K562 (cell line): ENCODE measurements around the gene GFRA4. TPM values are rescaled to one million over a fixed set of nuclear protein-coding genes. Genes with fewer than 3 reads are reported as not detected.

Source experiments
- ATAC-seq: fragments of 200-7000 bp; cut with Tn5 transposase; 3 replicates; pipeline ENCODE4 v1.9.1; 2020; ENCODE audit warnings: moderate library complexity
- BruUV-seq: library from RNA; stranded (reverse); fragments of 400-500 nt; replicated peaks from 2 replicates; lab custom pipeline; 2021; lab: Mats Ljungman, UMichigan
- CTCF ChIA-PET: fragments of 300-600 bp; formaldehyde crosslinking; extraction: SDS; loops from one replicate; lab custom pipeline; 2021; ENCODE audit warnings: low intra/inter-chr PET ratio; lab: Yijun Ruan, JAX
- POLR2A ChIA-PET: fragments of 300-600, 350-650 bp; sonication (Branson Sonifier 250); formaldehyde crosslinking; extraction: SDS; loops from one replicate; lab custom pipeline; 2021; ENCODE audit warnings: antibody characterized with exemption, inconsistent platforms; lab: Yijun Ruan, JAX
- DNase-seq, 4 experiments: peaks; one replicate each; pipeline versions ENCODE4 v3.0.0 to v3.0.0-alpha.2; 2011 to 2018; ENCODE audit warnings: low spot score in 3 of 4, mixed read lengths in 3 of 4; ENCODE audit errors: extremely low read depth in 1 of 4
- FAIRE-seq: peaks from 2 replicates; lab custom pipeline; 2011; peaks lifted over from hg19 to GRCh38; lab: Jason Lieb, UNC
- H2AFZ ChIP-seq: 2 replicates; pipeline ENCODE4 v1.6.0; 2011; ENCODE audit warnings: low read depth, low read length, control low read depth, inconsistent platforms
- H3K27ac ChIP-seq: fragments of 200-600 bp; 3 replicates; pipeline ENCODE4 v1.8.0; 2011; ENCODE audit warnings: low read depth, mild to moderate bottlenecking, control low read depth, inconsistent platforms, low read length, moderate library complexity, mixed read lengths; ENCODE audit errors: extremely low read depth
- H3K27me3 ChIP-seq, 2 experiments: fragments of 300-600 bp in 1 of 2; 2 replicates in 1 of 2; 3 replicates in 1 of 2; pipeline versions ENCODE4 v1.6.0 to v1.8.0; 2011; ENCODE audit warnings: inconsistent platforms in 2 of 2, low read length in 2 of 2, mild to moderate bottlenecking in 1 of 2, mixed read lengths in 1 of 2, moderate library complexity in 1 of 2; ENCODE audit not compliant: control insufficient read depth in 2 of 2, insufficient read depth in 2 of 2
- H3K36me3 ChIP-seq: fragments of 300-600 bp; 3 replicates; pipeline ENCODE4 v1.8.0; 2011; ENCODE audit warnings: mild to moderate bottlenecking, low read length, inconsistent platforms; ENCODE audit not compliant: control insufficient read depth, insufficient read depth
- H3K4me1 ChIP-seq, 2 experiments: fragments of 200-600 bp in 1 of 2; replicated peaks in 1 of 2; 2 replicates in 1 of 2; 3 replicates in 1 of 2; pipeline versions ENCODE4 v1.5.1 to v1.8.0; 2011; ENCODE audit warnings: inconsistent platforms in 2 of 2, low read length in 2 of 2, mild to moderate bottlenecking in 1 of 2, mixed read lengths in 1 of 2, moderate library complexity in 1 of 2; ENCODE audit not compliant: control insufficient read depth in 2 of 2, insufficient read depth in 2 of 2
- H3K4me2 ChIP-seq: 2 replicates; pipeline ENCODE4 v1.6.1; 2011; ENCODE audit warnings: low read length, control low read depth, inconsistent platforms, mixed read lengths; ENCODE audit not compliant: insufficient read depth
- H3K4me3 ChIP-seq: fragments of 200-600 bp; sonication (generic), shearing (Covaris generic); 2 replicates; pipeline ENCODE4 v1.5.1; 2016; ENCODE audit warnings: control low read depth, inconsistent platforms
- H3K79me2 ChIP-seq: fragments of 200-600 bp; 3 replicates; pipeline ENCODE4 v1.8.0; 2011; ENCODE audit warnings: low read length, inconsistent platforms; ENCODE audit not compliant: control insufficient read depth, insufficient read depth
- H3K9ac ChIP-seq, 2 experiments: 2 replicates each; pipeline versions ENCODE4 v1.6.0 to v1.6.1; 2011; ENCODE audit warnings: low read depth in 2 of 2, low read length in 2 of 2, control low read depth in 1 of 2, inconsistent platforms in 1 of 2, mild to moderate bottlenecking in 1 of 2, mixed read lengths in 1 of 2; ENCODE audit not compliant: insufficient read depth in 1 of 2
- H3K9me1 ChIP-seq: one replicate; pipeline ENCODE4 v1.6.0; 2011; ENCODE audit warnings: inconsistent platforms, mild to moderate bottlenecking, low read length, moderate library complexity; ENCODE audit not compliant: control insufficient read depth, insufficient read depth
- H3K9me3 ChIP-seq: replicated peaks from 2 replicates; pipeline ENCODE4 v1.5.1; 2011; ENCODE audit warnings: low read depth, low read length, inconsistent platforms; ENCODE audit not compliant: control insufficient read depth, insufficient read depth
- H4K20me1 ChIP-seq: replicated peaks from 2 replicates; pipeline ENCODE4 v1.6.1; 2011; ENCODE audit warnings: low read length, inconsistent platforms, mixed read lengths; ENCODE audit not compliant: control insufficient read depth, insufficient read depth
- CTBP1 ChIP-seq: fragments of 450-650 bp; IDR thresholded peaks from 2 replicates; pipeline ENCODE4 v1.6.1; 2016; ENCODE audit warnings: borderline replicate concordance
- FOXP4 ChIP-seq: sonication (generic); formaldehyde crosslinking; IDR thresholded peaks from 2 replicates; pipeline ENCODE4 v1.8.0; 2022; ENCODE audit warnings: mild to moderate bottlenecking, missing genetic modification reagents, borderline replicate concordance
- IFI16 ChIP-seq: fragments of 250-450 bp; sonication (Bioruptor Pico); IDR thresholded peaks from 2 replicates; pipeline ENCODE4 v2.1.2; 2022; ENCODE audit warnings: mild to moderate bottlenecking, inconsistent platforms
- L3MBTL2 ChIP-seq: fragments of 450-650 bp; IDR thresholded peaks from 2 replicates; pipeline ENCODE4 v1.6.1; 2016; ENCODE audit warnings: mild to moderate bottlenecking, moderate library complexity
- NONO ChIP-seq, 2 experiments: fragments of 200-400 bp in 1 of 2; fragments of 450-650 bp in 1 of 2; formaldehyde crosslinking in 1 of 2; IDR thresholded peaks; 2 replicates each; pipeline ENCODE4 v1.6.1; 2017; ENCODE audit warnings: low read depth in 2 of 2, mild to moderate bottlenecking in 2 of 2, moderate library complexity in 2 of 2, low read length in 1 of 2
- PHTF2 ChIP-seq: fragments of 250-450 bp; sonication (Bioruptor Pico); IDR thresholded peaks from 2 replicates; pipeline ENCODE4 v1.5.0; 2021; ENCODE audit warnings: mild to moderate bottlenecking
- PREB ChIP-seq: sonication (generic); formaldehyde crosslinking; IDR thresholded peaks from 2 replicates; pipeline ENCODE4 v1.8.1; 2023; ENCODE audit warnings: mild to moderate bottlenecking, missing genetic modification reagents
- SMARCC2 ChIP-seq: fragments of 450-650 bp; IDR thresholded peaks from 2 replicates; pipeline ENCODE4 v1.6.1; 2017; ENCODE audit warnings: antibody characterized with exemption, moderate library complexity, mild to moderate bottlenecking, low read depth
- SNIP1 ChIP-seq: fragments of 450-650 bp; IDR thresholded peaks from 2 replicates; pipeline ENCODE4 v1.7.1; 2017; ENCODE audit warnings: low read depth, mild to moderate bottlenecking
- TGIF2 ChIP-seq: sonication (generic); formaldehyde crosslinking; IDR thresholded peaks from 2 replicates; pipeline ENCODE4 v1.8.1; 2022; ENCODE audit warnings: mild to moderate bottlenecking, missing genetic modification reagents, moderate library complexity
- TSC22D4 ChIP-seq: fragments of 450-650 bp; IDR thresholded peaks from 2 replicates; pipeline ENCODE4 v1.6.1; 2016; ENCODE audit warnings: missing genetic modification characterization, missing biosample characterization, control low read depth
- ZEB2 ChIP-seq: fragments of 450-650 bp; IDR thresholded peaks from 2 replicates; pipeline ENCODE4 v1.6.1; 2016
- ZNF354B ChIP-seq: fragments of 250-450 bp; sonication (Bioruptor Pico); IDR thresholded peaks from 2 replicates; pipeline ENCODE4 v1.4.0; 2020
- ZNF586 ChIP-seq: fragments of 450-650 bp; formaldehyde crosslinking; conservative IDR thresholded peaks from 2 replicates; pipeline ENCODE4 v1.4.0; 2020; ENCODE audit warnings: mild to moderate bottlenecking, moderate library complexity
- ZSCAN32 ChIP-seq: fragments of 450-650 bp; formaldehyde crosslinking; IDR thresholded peaks from 2 replicates; pipeline ENCODE4 v1.4.0; 2020; ENCODE audit warnings: mild to moderate bottlenecking, moderate library complexity
- WGBS: fragments of 100-300 bp; shearing (Covaris generic); methylation state at CpG from one replicate; pipeline ENCODE4 v1.1.6; 2016; ENCODE audit warnings: low coverage, mixed read lengths; ENCODE audit not compliant: insufficient coverage; ENCODE audit errors: missing lambda C conversion rate; 5-methylcytosine and 5-hydroxymethylcytosine counted together
- in situ Hi-C: fragments of 300-500 bp; cut with MboI; formaldehyde crosslinking; loops from 4 replicates; pipeline ENCODE4 v1.15.0; 2018; ENCODE audit warnings: inconsistent platforms, mixed read lengths
- intact Hi-C: fragments of 100-400 bp; cut with micrococcal nuclease; formaldehyde crosslinking; loops from 2 replicates; pipeline ENCODE4 v1.14.2; 2022
- polyA plus RNA-seq, 8 experiments: library from polyadenylated mRNA; depleted of rRNA in 4 of 8; stranded (reverse) in 5 of 8; unstranded in 3 of 8; fragments of >200 nt; fragmentation: Nextera tagmentation in 2 of 8; fragmentation: Illumina TruSeq in 1 of 8; extraction: Ambion mirVana in 2 of 8; extraction: Trizol in 1 of 8; gene quantifications; 2 replicates each; pipeline versions ENCODE4 v1.2.1 to v1.2.3, GENCODE V29; 2011 to 2014; ENCODE audit warnings: inconsistent platforms in 1 of 8, missing spikeins in 1 of 8
- total RNA-seq, 7 experiments: library from RNA; depleted of rRNA in 6 of 7; stranded (reverse); fragments of >200 nt in 6 of 7; fragmentation: Illumina TruSeq in 2 of 7; extraction: Trizol in 2 of 7; gene quantifications; 2 replicates each; pipeline versions ENCODE4 v1.2.1 to v1.2.3, GENCODE V29; 2011 to 2021; ENCODE audit warnings: low replicate concordance in 1 of 7
- TF ChIP-seq, protein P1 (sequence below), 2 experiments: IDR thresholded peaks in 1 of 2; conservative IDR thresholded peaks in 1 of 2; 2 replicates each; pipeline ENCODE4 v1.6.1; 2016; ENCODE audit warnings: low read depth in 2 of 2, mild to moderate bottlenecking in 1 of 2, missing compliant biosample characterization in 1 of 2, missing genetic modification characterization in 1 of 2, moderate library complexity in 1 of 2
- TF ChIP-seq, protein P2 (sequence below): sonication (generic); formaldehyde crosslinking; IDR thresholded peaks from 2 replicates; pipeline ENCODE4 v1.8.0; 2022; ENCODE audit warnings: missing genetic modification reagents, mild to moderate bottlenecking, borderline replicate concordance

Gene GFRA4
- total and polyA plus RNA-seq, 9 of the 15 experiments (the other 6 are each of a cell fraction or from before 2014, with no cell fraction given), result not detected

DNA sequence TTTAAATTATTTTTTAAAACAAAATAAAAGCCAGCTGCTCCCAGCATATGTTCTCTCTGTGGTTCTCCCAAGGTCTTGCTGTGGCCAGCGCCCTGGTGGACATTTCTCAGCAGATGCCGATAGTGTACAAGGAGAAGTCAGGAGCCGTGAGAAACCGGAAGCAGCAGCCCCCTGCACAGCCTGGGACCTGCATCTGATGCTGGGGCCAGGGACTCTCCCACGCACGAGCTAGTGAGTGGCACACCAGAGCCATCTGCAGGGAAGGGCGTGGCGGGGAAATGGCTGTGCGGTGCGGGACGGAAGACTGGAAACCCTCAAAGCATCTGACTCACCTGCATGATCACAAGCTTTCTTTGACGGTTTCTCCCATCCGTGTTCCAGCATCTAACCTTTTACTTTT is 16.5 kb downstream of the GFRA4 start:
- Histone ChIP-seq H2AFZ (no peak overlapping the region), H3K36me3 (no peaks in the 10 kb centered on the region; the same call in 2 of the 3 replicates), H4K20me1 (0 out of 2 replicates have a peak, but pooled peaks cover 4% of the 10 kb centered on the region), H3K4me3 (no peak overlapping the region), H3K27me3 (no peaks in the 10 kb centered on the region), H3K9me1 (no peaks in the 10 kb centered on the region), H3K9me3 (no peaks in the 10 kb centered on the region), H3K4me2 (no peak overlapping the region), H3K9ac (no peak overlapping the region), H3K4me1 (peaks cover under 1 to 4% of the 10 kb centered on the region in 2 experiments; a peak in 3 of 5 replicates), H3K27ac (no peak overlapping the region), H3K79me2 (no peaks in the 10 kb centered on the region)
- ChIA-PET POLR2A (interaction anchor here (0.6 kb wide), 1 partner anchor 524 kb away, joined by 4 read pairs; no protein-coding TSS in a partner anchor), CTCF (no interaction called here)
- in situ Hi-C loops, result no loop called here
- intact Hi-C loops, result no loop called here
- no TSS peak for BruUV-seq
- no peak for ATAC-seq
- no peak for DNase-seq
- WGBS, result 64% methylated on average over 13 of the region's 13 CpGs
- no peak for FAIRE-seq
- no peak for TF ChIP-seq TGIF2
- TF ChIP-seq PREB (CRISPR knock-in tag), result no peak
- TF ChIP-seq CTBP1, result no peak
- TF ChIP-seq FOXP4 (CRISPR knock-in tag), result no peak
- no peak for TF ChIP-seq ZNF354B (CRISPR knock-in tag)
- TF ChIP-seq NONO (IDR thresholded peaks at IDR 0.05; ENCODE audit: low read depth in 2 of 2, low read length in 1 of 2), result no peak
- no peak for TF ChIP-seq PHTF2
- TF ChIP-seq SMARCC2, result no peak
- TF ChIP-seq L3MBTL2, result no peak
- TF ChIP-seq SNIP1, result no peak
- no peak for TF ChIP-seq ZEB2
- TF ChIP-seq, protein P1, sequence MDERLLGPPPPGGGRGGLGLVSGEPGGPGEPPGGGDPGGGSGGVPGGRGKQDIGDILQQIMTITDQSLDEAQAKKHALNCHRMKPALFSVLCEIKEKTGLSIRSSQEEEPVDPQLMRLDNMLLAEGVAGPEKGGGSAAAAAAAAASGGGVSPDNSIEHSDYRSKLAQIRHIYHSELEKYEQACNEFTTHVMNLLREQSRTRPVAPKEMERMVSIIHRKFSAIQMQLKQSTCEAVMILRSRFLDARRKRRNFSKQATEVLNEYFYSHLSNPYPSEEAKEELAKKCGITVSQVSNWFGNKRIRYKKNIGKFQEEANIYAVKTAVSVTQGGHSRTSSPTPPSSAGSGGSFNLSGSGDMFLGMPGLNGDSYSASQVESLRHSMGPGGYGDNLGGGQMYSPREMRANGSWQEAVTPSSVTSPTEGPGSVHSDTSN (CRISPR knock-in tag; IDR thresholded peaks at IDR 0.05; ENCODE audit: low read depth), result no peak
- TF ChIP-seq, protein P1 (tag; conservative IDR thresholded peaks at IDR 0.05; ENCODE audit: low read depth), result no peak
- TF ChIP-seq, protein P2, sequence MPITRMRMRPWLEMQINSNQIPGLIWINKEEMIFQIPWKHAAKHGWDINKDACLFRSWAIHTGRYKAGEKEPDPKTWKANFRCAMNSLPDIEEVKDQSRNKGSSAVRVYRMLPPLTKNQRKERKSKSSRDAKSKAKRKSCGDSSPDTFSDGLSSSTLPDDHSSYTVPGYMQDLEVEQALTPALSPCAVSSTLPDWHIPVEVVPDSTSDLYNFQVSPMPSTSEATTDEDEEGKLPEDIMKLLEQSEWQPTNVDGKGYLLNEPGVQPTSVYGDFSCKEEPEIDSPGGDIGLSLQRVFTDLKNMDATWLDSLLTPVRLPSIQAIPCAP (CRISPR knock-in tag), result no peak
- no peak for TF ChIP-seq IFI16
- TF ChIP-seq TSC22D4 (tag), result no peak
- TF ChIP-seq ZNF586 (CRISPR knock-in tag), result no peak
- TF ChIP-seq ZSCAN32 (CRISPR knock-in tag), result no peak
